GM21825 (cell line): ENCODE data around the gene ZNF337.
"Not testable (repeated sequence)": the region's sequence is repeated elsewhere in the genome, so short reads cannot be mapped to it uniquely, and the experiment has no call there.

Experiments used
- ATAC-seq: cut with Tn5 transposase; IDR thresholded peaks from one replicate; pipeline ENCODE4 v1.9.1; 2021; ENCODE audit warnings: mild to moderate bottlenecking, moderate library complexity; ENCODE audit not compliant: unreplicated experiment

The ZNF337 gene

DNA sequence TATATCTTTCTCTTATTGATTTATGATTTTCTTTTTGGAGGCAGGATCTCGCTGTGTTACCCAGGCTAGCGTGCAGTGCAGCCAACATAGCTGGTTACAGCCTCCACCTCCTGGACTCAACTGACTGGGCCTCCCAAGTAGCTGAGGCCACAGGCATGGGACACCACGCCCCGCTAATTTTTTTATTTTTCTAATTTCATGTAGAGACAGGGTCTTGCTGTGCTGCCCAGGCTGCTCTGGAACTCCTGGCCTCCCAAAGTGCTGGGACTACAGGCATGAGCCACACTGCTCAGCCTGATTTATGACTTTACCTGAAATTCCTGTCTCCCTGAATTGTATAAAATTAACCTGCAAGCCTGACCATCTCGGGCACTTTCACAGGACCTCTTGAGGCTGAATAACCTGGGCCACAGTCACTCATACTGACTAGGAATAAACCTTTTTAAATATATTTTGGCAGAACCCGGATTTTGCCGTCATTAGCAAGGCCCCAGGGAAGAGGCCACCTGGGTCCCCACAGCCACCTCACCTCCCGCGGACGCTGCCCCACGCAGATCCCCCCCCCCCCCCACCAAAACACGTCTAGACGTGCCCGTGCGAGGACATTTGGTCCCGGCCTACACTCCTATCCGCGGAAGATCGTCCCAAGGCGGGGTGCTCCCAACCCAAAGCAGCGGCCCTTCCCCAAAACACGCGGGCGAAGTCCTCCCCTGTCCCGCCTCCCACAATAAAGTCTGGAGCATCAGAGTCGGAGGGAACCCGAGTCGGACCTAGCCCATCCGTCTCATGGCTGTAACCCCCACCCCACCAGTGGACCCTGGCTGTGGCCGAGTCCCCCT, 902 bp downstream of the ZNF337 start:
- ATAC-seq = no peak

DNA sequence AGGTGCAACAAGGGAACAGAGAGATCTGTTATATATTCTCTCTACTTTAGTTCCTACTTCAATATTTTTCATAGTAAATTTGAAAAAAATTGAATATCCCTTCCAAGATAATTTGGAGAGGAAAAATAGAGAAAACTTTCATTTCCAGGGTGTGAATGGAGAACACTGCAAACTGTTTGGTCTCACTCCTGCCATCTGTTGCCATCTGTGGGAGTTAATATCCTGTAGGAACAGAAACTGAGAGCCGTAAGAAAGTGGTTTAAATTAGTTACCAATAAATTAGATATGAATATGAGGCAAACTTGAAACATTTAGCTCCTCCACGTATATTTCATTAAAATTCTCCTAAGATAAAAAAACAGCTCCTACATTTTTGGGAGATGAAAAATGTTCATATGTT, 4.2 kb downstream of the ZNF337 start:
- ATAC-seq = no peak

DNA sequence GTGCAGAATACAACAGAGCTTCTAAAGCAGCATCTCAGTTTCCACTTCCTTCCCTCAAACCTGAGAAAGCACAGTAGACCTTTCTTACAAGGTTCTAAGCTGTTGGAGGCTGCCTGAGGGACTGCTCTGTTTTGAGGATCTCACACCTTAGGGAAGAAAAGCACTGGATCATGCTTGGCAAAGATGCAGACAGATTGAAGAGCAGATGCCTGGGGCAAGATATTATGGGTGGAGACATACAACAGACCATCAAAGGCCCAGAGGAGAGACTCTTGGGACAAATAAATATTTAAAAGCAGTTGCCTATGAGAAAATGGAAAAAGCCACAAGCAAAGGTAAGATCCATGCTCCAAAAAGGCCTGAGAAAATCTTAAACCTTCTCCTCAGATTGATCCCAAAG, 6.2 kb downstream of the ZNF337 start:
- ATAC-seq = no peak

DNA sequence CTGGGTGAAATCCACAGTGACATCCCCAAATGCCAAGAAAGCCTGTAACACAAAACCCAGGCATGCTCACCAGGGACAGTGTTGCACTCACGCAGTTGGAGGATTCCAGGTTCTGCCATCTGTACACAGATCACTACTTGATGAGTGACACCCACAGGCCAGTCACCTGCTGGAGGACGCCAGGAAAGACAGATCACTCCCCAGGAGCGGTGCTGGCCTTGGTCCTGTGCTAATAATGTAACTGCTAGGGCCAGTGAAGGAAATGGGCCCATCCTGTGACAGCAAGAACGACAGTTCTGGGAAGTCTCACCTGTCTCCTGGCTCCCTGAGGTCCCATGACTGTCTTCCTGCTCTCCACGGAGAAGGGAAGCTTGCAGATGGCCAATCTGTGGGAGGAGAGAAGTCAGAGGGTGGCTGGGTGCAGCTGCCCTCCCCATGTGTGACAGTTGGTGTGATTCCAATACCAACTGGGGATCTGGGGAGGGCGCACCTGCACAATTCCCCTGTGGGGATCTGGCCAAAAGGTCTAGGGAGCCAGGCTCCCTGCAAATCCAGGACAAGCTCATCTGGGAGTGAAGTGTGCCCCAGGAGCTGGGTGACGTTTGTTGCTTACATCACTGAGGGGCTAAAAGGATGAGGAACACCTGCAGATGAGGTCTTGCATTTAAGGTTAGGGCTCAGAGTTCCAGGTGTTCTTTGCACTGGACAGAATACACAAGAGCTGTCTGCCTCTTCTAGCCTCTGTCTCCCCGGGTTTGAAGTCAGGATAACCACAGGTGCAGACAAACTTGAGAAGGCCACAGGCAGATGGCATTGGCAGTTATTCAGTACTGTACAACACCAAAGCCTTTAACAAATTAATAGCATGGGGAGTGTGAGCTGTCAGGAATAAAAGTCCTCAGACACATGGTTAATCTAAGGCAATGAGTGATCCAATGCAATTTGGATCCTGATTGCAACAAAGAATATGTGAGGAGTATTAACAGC, 10.3 kb downstream of the ZNF337 start:
- peak; percentile 16 for ATAC-seq

DNA sequence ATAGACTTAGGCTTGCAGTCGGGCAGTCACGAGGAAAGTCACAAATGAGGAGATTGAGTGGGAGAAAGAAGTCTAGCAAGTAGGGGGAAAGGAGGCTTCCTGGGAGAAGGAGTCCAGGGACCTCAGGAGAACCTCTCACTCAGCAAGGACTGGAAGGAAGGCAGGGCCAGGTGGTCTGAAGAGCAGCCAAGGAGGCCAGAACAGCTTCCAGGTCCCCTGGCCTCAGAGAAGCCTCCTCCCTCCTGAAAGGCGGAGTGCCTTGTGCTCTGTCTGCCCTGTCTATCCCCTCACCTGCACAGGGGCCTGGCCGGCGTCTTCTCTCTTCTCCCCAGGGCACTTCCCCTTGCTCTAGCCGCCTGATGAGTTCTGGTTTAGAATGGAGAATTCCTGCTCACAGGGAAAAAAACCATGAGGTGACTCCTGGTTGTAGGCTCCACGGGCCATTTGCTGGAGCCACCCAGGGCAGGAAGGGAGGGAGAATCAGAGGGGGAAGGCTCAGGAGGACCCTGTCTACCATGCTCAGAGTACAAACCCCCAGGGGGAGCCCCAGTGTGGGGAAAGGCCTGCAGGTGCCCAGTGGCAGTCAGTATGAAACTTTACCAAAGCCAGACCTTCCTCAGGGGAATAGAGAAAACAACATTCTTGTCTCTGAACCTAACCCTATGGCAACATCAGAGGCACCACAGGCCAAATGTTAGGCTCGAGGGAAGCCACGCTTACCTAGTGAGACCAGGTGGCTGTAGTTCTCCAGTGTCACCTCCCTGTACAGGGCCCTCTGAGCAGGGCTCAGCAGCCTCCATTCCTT, 11.2 kb downstream of the ZNF337 start:
- ATAC-seq = peak; percentile 93

DNA sequence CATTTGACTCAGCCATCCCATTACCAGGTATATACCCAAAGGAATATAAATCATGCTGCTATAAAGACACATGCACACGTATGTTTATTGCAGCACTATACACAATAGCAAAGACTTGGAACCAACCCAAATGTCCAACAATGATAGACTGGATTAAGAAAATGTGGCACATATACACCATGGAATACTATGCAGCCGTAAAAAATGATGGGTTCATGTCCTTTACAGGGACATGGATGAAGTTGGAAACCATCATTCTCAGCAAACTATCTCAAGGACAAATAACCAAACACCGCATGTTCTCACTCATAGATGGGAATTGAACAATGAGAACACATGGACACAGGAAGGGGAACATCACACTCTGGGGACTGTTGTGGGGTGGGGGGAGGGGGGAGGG, 12.8 kb downstream of the ZNF337 start:
- not testable (repeated sequence) for ATAC-seq

DNA sequence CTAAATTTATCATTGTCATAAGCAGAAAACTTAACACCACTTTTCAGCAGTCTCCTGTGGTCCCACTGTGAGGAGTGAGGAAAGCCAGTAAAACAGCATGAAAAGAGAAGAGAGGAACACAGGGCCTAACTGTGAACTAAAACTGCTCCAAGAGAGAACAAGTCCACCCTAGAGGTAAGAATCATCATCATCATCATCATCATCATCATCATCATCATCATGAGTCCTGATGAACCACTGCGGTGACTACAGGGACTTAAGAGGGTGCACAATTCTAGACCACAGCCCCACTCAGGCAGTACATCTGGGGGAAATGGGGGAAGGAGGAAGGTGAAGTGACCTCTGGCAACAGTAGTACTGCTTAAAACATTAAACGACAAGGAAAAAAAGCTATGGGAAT, 13.6 kb downstream of the ZNF337 start:
- ATAC-seq = no peak

DNA sequence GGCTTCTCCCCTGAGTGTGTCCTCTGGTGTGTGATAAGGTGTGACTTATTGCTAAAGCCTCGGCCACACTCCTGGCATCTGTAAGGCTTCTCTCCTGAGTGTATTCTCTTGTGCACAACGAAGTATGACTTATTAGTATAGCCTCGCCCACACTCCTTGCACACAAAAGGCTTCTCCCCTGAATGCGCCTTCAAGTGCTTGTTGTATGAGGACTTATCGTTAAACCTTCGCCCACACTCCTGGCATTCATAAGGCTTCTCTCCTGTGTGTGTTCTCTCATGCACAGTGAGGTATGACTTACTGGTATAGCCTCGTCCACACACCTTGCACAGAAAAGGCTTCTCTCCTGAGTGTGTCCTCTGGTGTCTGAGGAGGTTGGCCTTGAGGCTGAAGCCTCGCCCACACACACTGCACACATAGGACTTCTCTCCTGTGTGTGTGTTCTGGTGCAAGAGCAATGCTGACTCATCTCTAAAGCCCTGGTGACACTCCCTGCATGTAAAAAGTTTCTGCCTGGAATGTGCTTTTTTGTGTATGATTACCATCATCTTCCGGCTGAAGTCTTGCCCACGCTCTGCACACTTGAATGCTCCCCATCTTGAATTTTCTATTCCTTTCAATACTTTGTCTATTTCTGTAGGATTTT, 20.4 kb downstream of the ZNF337 start:
- ATAC-seq = no peak

DNA sequence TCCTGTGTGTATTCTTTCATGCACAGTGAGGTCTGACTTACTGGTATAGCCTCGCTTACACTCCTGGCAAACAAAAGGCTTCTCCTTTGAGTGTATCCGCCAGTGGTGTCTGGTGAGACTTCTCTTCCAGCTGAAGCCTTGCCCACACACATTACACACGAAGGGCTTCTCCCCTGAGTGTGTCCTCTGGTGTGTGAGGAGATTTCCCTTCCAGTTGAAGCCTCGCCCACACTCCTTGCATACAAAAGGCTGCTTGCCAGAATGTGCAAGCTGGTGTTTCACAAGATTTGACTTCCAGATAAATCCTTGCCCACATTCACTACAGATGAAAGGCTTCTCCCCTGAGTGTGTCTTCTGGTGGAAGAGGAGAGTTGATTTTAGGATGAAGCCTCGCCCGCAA, 21.5 kb downstream of the ZNF337 start:
- no peak for ATAC-seq

DNA sequence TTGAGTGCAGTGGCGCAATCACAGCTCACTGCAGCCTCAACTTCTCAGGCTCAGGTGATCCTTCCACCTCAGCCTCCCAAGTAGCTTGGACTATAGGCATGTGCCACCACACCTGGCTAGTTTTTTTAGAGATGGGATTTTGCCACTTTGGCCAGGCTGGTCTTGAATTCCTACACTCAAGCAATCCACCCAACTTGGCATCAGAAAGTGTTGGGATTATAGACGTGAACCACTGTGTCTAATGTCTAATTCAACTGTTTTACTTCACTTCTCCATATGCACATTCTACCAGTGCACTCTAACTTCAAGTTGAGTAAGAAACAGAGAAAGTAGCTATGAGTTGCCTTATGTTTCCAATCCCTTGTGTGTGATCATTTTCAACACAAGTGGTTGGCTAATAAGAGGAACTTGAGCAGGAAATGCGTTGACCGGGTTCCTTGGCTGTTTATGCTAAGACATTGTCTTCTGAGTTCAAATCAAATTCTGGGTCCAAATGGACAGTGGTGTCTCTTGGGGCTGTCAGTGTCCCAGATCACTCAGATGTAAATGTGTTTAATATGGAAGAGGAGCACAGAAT, 23.9 kb downstream of the ZNF337 start:
- no peak for ATAC-seq

DNA sequence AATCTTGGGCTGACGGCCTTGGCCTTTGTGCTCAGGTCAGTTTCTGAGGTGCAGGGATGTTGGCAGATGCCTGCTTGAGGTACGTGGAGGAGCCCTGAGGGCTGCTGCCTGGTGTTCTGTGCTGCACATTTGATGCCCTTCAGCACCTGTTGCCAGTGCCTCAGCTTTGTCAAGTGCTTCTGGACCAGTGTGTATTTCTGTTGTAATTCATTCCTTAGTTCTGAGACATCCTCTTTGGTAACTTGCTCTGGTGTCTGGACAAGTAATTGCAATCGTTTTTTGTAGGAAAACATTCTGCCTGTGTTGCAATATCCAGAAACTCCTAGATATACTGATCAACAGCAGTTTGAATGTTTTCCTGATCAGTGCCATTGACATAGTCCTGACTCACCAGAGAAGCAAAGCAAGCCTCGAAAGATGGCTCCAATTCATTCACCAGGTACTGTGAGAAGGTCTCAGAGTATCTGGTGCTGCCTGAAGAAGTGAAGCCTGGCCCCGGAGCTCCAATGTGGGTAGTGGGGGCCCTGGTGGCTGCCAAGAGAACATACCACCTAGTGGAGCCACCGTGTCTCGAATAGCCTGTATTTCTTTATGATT, 26.7 kb downstream of the ZNF337 start:
- no peak for ATAC-seq

DNA sequence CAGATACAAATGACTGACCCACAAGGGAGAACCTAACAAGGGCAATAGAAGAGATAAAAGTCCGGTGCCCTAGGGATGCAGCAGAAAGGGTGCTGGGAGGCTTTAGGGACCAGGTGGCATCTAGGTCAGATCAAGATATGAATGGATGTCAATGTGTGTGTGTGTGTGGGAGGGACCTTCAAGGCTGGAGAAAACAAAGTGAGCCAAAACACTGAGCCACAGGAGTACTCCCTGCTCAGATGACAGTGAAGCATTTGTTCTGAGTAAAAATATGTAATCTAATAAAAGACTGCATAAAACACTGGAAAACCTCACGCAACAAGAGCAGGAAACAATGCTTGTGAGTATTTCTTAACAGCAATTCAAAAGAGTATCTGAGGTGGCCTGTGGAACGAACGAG, 28.2 kb downstream of the ZNF337 start:
- ATAC-seq = no peak

DNA sequence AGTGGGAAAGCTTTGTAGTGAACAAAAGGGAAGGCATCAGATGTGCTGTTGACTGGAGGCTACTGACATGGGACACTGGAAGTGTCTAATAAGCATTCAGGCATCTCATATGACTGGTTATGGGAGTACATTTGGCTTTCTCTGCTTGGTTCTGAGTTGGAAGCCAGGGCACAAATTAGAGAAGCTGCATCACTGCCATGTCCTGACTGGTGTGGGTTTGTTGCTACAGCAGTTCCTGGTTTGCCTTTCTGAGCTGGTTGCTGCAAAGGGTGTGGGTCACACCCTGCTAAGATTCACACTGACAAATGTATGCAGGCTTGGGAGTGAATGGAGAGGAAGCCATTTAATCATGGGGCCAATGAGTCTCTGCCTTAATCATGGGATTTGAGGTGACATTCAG, 36.7 kb downstream of the ZNF337 start:
- ATAC-seq = no peak

DNA sequence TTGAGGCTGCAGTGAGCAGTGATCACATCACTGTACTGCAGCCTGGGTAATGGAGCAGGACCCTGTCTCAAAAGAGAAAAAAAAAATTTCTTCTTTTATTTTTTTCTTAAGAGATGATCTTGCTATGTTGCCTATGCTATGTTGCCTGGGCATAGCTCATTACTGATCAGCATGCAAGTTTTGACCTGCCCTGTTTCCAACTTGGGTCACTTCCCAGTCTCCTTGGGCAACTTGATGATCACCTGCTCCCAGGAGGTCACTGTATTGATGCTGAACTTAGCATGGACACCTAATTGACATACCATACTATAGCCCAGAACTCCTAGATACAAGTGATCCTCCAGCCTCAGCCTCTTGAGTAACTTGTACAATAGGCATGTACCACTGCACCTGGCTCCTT, 42.2 kb downstream of the ZNF337 start:
- no peak for ATAC-seq

DNA sequence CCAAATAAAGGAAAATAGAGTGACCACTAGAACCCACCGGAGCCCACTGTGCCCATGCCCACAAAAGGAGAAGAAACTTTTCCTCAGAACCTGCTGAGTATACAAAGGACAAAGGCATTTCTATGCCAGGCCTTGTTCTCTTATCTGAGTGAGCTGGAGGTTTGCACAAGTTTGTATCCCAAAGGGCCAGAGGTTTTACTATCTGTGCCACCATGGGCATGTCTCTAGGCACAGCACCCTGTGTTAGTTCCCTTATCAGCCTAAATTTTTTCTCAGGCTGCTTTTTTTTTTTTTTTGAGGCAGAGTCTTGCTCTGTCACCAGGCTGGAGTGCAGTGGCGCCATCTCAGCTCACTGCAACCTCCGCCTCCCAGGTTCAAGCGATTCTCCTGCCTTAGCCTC, 43.8 kb downstream of the ZNF337 start:
- not testable (repeated sequence) for ATAC-seq

DNA sequence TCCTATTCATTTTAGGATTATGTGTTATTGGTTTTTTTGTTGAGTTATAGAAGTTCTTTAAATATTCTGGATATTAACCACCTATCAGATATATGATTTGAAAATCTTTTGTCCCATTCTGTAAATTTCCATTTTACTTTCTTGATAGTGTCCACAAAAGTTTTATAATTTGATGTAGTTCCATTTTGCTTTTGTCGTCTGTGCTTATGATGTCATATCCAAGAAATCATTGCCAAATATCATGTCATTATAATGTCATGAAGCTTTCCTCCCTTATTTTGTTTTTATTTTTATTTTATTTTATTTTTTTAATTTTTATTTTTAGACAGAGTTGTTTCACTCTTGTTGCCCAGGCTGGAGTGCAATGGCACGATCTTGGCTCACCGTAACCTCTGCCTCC, 51.8 kb downstream of the ZNF337 start:
- no peak for ATAC-seq

DNA sequence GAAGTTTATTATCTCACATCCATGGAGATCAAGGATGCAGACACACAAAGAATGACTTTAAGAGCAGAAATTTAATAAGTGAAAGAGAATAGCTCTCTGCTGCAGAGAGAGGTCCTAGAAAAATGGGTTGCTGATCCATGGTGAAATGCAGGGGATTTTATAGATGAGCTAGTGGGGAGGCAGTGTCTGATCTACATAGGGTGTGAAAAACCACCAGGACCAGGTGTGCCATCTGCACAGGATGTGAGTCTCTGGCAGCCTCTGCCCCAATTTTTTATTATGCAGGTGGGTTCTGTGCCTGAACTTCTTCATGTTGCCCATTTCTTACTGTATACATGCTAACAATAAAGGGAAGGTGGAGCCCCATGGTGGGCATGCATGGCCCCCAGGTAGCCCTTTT, 52.9 kb downstream of the ZNF337 start:
- ATAC-seq = no peak

DNA sequence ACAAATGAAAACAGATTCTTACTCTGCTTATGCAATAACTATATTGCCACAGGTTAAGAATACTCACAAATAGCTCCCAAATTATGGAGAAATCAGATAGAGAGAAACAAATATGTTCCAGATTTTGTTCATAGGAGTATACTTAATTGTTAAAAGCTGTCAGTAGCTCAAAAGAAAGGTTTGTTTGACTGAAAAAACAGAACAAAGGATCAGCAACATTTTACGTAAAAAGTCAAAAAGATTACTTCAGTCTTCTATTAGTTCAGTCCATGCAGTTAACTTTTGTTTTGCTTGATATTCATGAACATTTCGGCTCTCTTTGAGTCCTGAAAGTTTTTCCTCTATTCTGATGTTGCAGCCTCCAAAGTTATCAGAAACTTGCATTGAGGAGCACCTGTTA, 59.4 kb downstream of the ZNF337 start:
- ATAC-seq = no peak

DNA sequence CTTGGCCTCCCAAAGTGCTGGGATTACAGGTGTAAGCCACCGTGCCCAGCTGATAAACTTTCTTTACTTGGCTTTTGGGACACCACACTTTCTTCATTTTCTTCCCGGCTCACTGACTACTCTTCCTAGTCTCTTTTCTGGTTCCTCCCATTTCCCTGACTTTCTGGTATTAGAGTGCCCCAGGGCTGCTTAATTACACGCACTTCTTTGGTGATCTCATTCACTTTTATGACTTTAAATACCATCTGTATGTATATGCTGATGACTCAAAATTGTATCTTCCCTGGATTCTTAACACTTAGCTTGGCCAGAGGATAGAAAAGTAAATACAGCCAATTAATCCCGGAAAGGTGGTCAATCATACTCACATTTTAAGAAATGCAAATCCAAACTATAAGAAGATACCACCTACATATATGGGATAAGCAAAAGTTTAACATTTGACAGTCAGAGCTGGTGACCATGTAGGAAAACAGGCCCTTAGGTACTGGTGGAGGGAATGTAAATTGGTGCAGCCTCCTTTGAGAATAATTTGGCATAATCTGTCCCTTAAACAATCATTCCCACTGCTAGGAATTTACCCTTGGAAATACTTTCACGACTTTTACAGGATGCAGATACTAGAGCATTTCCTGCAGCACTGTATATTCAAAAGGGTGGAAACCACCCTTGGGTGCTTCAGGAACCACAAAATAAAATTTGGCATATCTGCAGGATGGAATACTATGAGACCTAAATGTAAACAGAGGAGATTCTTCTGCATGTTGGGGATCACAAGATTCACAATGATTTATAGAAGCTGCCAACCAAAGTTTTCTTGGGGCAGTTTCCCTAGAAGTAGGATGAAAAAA, 63.5 kb downstream of the ZNF337 start:
- ATAC-seq = no peak
